ENCODE data around the gene KRTAP7-1.

DNA sequence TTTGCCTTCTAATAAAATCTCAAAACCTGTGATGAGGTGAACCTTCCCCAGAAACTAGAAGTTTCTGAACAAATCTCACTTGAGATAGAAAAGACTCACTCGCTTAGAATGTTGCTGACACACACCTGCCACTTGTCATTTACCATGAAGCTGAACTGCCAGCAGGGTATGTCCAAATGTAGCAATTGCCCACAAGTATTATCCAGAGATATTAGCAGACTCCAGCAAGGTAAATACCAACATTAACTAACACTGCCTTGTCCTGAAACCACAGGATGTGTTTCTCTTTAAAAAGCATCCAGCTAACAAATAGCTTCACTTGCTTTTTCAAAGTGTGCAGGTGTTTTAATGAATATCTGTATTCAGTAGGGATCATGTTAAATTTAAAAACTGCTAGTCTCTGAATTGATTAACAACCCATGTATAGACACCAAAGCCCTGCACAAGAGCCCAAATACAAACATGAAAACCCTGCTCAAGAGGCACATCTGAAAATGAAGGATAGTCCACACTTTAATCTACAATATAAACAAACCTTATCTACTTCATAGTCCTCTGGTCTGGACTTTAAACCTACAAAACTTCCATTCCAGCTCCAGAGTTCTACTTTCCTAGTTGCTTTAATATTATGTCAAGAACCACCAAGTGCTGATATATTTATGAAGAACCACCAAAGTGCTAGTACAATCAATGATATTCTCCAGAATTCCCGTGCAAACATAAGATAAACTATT, 35.8 kb downstream of the KRTAP7-1 start:
- no peak for TF ChIP-seq POLR2A (IDR thresholded peaks at IDR 0.05)
- TF ChIP-seq, protein P1, sequence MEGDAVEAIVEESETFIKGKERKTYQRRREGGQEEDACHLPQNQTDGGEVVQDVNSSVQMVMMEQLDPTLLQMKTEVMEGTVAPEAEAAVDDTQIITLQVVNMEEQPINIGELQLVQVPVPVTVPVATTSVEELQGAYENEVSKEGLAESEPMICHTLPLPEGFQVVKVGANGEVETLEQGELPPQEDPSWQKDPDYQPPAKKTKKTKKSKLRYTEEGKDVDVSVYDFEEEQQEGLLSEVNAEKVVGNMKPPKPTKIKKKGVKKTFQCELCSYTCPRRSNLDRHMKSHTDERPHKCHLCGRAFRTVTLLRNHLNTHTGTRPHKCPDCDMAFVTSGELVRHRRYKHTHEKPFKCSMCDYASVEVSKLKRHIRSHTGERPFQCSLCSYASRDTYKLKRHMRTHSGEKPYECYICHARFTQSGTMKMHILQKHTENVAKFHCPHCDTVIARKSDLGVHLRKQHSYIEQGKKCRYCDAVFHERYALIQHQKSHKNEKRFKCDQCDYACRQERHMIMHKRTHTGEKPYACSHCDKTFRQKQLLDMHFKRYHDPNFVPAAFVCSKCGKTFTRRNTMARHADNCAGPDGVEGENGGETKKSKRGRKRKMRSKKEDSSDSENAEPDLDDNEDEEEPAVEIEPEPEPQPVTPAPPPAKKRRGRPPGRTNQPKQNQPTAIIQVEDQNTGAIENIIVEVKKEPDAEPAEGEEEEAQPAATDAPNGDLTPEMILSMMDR (IDR thresholded peaks at IDR 0.05): no peak

Data from adrenal gland (tissue), 5 donors.